Measurements from ENCODE around the gene NBEA.
A peak's percentile ranks its signal among the peaks of the same experiment; 100 is the strongest.

Gene NBEA

DNA sequence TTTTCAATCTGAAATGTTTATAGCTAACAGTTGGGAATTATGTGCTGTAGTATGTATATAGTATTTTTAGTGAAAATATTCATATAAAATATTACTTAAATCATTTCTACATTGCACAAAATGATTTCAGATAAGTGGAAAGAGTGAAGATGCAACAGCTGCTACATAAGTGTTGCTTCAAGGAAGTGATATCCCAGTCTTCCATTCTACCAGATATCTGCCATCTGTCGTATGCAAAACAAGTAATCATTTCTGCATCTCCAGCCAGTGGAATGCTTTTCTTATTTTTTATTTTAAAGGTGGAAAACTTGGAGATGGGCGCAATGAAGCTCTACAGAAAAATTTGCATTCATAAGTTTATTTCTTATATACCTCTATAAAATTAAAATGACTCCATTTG is 687.0 kb downstream of the NBEA start:
- Histone ChIP-seq H3K27ac (replicated peaks) (no peak overlapping the region), H3K4me3 (replicated peaks; ENCODE audit: insufficient read depth, low read length) (no peak overlapping the region), H3K27me3 (ENCODE audit: insufficient read depth, poor library complexity, severe bottlenecking) (no peaks in the 10 kb centered on the region)
- TF ChIP-seq SPI1 (IDR thresholded peaks at IDR 0.05; ENCODE audit: borderline replicate concordance, low read depth) (no peak), POLR2AphosphoS5 (IDR thresholded peaks at IDR 0.05; ENCODE audit: low read depth) (no peak), GABPA (IDR thresholded peaks at IDR 0.05; ENCODE audit: low read depth) (no peak)
- TF ChIP-seq, protein P1, sequence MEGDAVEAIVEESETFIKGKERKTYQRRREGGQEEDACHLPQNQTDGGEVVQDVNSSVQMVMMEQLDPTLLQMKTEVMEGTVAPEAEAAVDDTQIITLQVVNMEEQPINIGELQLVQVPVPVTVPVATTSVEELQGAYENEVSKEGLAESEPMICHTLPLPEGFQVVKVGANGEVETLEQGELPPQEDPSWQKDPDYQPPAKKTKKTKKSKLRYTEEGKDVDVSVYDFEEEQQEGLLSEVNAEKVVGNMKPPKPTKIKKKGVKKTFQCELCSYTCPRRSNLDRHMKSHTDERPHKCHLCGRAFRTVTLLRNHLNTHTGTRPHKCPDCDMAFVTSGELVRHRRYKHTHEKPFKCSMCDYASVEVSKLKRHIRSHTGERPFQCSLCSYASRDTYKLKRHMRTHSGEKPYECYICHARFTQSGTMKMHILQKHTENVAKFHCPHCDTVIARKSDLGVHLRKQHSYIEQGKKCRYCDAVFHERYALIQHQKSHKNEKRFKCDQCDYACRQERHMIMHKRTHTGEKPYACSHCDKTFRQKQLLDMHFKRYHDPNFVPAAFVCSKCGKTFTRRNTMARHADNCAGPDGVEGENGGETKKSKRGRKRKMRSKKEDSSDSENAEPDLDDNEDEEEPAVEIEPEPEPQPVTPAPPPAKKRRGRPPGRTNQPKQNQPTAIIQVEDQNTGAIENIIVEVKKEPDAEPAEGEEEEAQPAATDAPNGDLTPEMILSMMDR (IDR thresholded peaks at IDR 0.05; ENCODE audit: insufficient read depth, low read length): no peak
- no peak for DNase-seq (ENCODE audit: low read depth in 1 of 2, low spot score in 1 of 2)

DNA sequence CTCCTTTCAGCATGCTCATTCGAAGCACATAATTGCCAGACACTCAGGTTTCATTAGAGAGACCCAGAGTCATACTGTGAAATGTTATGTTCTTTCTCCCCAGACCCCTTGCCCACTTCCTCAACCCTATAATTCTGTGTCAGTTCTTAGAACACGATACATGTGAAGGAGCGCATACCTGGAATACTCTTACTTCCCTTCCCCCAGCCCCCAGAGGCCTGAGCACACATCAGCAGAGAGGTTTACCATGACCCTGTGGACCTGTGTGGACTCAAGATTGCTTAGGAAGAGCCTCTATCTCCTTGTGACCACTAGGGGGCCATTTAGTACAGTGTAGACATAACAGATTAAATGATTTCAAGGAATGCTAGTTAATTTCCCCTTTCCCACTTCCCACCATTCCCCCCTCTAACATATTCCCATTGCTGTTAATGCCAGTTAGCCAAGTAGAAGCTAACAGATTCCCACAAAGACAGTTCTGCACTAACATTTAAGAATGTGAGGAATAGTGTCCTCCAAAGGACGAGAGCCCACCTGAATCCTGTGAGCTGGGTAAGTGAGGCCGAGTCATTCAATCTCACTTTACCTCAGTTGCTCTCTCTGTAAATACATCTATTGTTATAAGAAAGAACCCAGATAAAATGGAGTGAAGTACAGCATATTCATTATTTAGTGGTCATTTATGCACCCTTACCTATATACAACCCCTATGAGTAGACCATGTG is 688.6 kb downstream of the NBEA start:
- Histone ChIP-seq H3K4me3 (replicated peaks; ENCODE audit: insufficient read depth, low read length) (no peak overlapping the region), H3K27ac (replicated peaks) (no peak overlapping the region), H3K27me3 (ENCODE audit: insufficient read depth, poor library complexity, severe bottlenecking) (no peaks in the 10 kb centered on the region)
- DNase-seq (ENCODE audit: low read depth in 1 of 2, low spot score in 1 of 2): peak in 1 of 2 experiments; percentile 28
- TF ChIP-seq, protein P2, sequence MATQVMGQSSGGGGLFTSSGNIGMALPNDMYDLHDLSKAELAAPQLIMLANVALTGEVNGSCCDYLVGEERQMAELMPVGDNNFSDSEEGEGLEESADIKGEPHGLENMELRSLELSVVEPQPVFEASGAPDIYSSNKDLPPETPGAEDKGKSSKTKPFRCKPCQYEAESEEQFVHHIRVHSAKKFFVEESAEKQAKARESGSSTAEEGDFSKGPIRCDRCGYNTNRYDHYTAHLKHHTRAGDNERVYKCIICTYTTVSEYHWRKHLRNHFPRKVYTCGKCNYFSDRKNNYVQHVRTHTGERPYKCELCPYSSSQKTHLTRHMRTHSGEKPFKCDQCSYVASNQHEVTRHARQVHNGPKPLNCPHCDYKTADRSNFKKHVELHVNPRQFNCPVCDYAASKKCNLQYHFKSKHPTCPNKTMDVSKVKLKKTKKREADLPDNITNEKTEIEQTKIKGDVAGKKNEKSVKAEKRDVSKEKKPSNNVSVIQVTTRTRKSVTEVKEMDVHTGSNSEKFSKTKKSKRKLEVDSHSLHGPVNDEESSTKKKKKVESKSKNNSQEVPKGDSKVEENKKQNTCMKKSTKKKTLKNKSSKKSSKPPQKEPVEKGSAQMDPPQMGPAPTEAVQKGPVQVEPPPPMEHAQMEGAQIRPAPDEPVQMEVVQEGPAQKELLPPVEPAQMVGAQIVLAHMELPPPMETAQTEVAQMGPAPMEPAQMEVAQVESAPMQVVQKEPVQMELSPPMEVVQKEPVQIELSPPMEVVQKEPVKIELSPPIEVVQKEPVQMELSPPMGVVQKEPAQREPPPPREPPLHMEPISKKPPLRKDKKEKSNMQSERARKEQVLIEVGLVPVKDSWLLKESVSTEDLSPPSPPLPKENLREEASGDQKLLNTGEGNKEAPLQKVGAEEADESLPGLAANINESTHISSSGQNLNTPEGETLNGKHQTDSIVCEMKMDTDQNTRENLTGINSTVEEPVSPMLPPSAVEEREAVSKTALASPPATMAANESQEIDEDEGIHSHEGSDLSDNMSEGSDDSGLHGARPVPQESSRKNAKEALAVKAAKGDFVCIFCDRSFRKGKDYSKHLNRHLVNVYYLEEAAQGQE (IDR thresholded peaks at IDR 0.05; ENCODE audit: insufficient replicate concordance, low read depth): no peak
- no peak for TF ChIP-seq SPI1 (IDR thresholded peaks at IDR 0.05; ENCODE audit: borderline replicate concordance, low read depth)
- no peak for TF ChIP-seq GABPA (IDR thresholded peaks at IDR 0.05; ENCODE audit: low read depth)
- no peak for TF ChIP-seq POLR2AphosphoS5 (IDR thresholded peaks at IDR 0.05; ENCODE audit: low read depth)
- TF ChIP-seq, protein P1 (IDR thresholded peaks at IDR 0.05; ENCODE audit: insufficient read depth, low read length): peak; percentile 68

DNA sequence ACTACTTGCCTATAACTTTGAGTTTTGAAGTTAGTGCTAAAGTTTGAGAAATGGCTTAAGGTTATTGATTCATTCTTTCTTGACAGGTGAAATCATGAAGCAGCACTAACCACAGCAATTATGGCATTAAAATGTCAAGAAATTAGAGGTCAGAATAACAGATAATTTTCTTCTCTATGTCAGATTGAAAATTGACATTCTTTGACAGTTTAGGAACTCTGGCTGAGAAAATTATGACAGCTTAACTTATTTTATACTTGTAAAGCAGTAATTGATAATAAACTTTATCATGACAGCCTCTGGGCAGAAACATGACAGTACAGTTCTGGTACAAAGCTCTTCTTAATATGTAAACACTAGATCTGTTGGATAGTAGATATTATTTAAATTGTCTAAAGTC is 689.6 kb downstream of the NBEA start:
- H3K27ac ChIP-seq (replicated peaks): no peak overlapping the region
- H3K4me3 ChIP-seq (replicated peaks; ENCODE audit: insufficient read depth, low read length): no peak overlapping the region
- DNase-seq (ENCODE audit: low read depth in 1 of 2, low spot score in 1 of 2): no peak
- no peaks in the 10 kb centered on the region for H3K27me3 ChIP-seq (ENCODE audit: insufficient read depth, poor library complexity, severe bottlenecking)
- TF ChIP-seq, protein P2 (IDR thresholded peaks at IDR 0.05; ENCODE audit: insufficient replicate concordance, low read depth): no peak
- TF ChIP-seq, protein P1 (IDR thresholded peaks at IDR 0.05; ENCODE audit: insufficient read depth, low read length): no peak
- TF ChIP-seq SPI1 (IDR thresholded peaks at IDR 0.05; ENCODE audit: borderline replicate concordance, low read depth) (no peak), GABPA (IDR thresholded peaks at IDR 0.05; ENCODE audit: low read depth) (no peak), POLR2AphosphoS5 (IDR thresholded peaks at IDR 0.05; ENCODE audit: low read depth) (no peak)
